ENCODE results near the gene JADE2. TPM values are rescaled to one million over a fixed set of nuclear protein-coding genes. Genes with fewer than 3 reads are reported as not detected.

Gene JADE2
- total RNA-seq, 1 experiment from 2014 or later = 18.4 TPM

GRCh38 chr5:134540747-134541733, 15.6 kb downstream of the JADE2 start:
- CTCF ChIA-PET = interaction anchor here (0.6 kb wide), 1 partner anchor 14 kb away, joined by 3 read pairs; no protein-coding TSS in a partner anchor

GRCh38 chr5:134541736-134542376, 16.4 kb downstream of the JADE2 start:
- H3K27ac ChIP-seq (ENCODE audit: low read depth, low read length, poor library complexity, severe bottlenecking) = no peak overlapping the region
- TF ChIP-seq EZH2 (IDR thresholded peaks at IDR 0.05; ENCODE audit: borderline replicate concordance, low read depth, low read length, poor library complexity, severe bottlenecking) (no peak), CTCF (conservative IDR thresholded peaks at IDR 0.05; ENCODE audit: low read depth, low read length) (no peak)
- ChIA-PET CTCF (no interaction called here), POLR2A (ENCODE audit: low non-redundant PET) (no interaction called here)
- H3K4me3 ChIP-seq (ENCODE audit: low read depth, low read length, poor library complexity, severe bottlenecking) = no peak overlapping the region
- no TSS peak for BruUV-seq (replicated peaks)
- peaks cover 24% of the 10 kb centered on the region for H3K4me1 ChIP-seq (ENCODE audit: insufficient read depth, low read length, poor library complexity, severe bottlenecking)
- no peaks in the 10 kb centered on the region for H3K36me3 ChIP-seq (ENCODE audit: insufficient read depth, low read length, poor library complexity, severe bottlenecking)
- H3K27me3 ChIP-seq (replicated peaks; ENCODE audit: insufficient read depth, low read depth, low read length, poor library complexity) = no peaks in the 10 kb centered on the region
- DNase-seq (ENCODE audit: low spot score) = no peak
- no peaks in the 10 kb centered on the region for H3K9me3 ChIP-seq (ENCODE audit: low read depth, low read length, poor library complexity, severe bottlenecking)
- intact Hi-C loops (cut with micrococcal nuclease; ENCODE audit: unreplicated experiment) = no loop called here

More at GRCh38 chr5:134540747-134541733, 15.6 kb downstream of the JADE2 start:
- intact Hi-C loops (cut with micrococcal nuclease; ENCODE audit: unreplicated experiment) = no loop called here
- H3K27me3 ChIP-seq (replicated peaks; ENCODE audit: insufficient read depth, low read depth, low read length, poor library complexity) = no peaks in the 10 kb centered on the region
- POLR2A ChIA-PET (ENCODE audit: low non-redundant PET) = no interaction called here
- no TSS peak for BruUV-seq (replicated peaks)
- peaks cover 21% of the 10 kb centered on the region for H3K4me1 ChIP-seq (ENCODE audit: insufficient read depth, low read length, poor library complexity, severe bottlenecking)
- no peak overlapping the region for H3K27ac ChIP-seq (ENCODE audit: low read depth, low read length, poor library complexity, severe bottlenecking)
- H3K9me3 ChIP-seq (ENCODE audit: low read depth, low read length, poor library complexity, severe bottlenecking) = no peaks in the 10 kb centered on the region
- no peak overlapping the region for H3K4me3 ChIP-seq (ENCODE audit: low read depth, low read length, poor library complexity, severe bottlenecking)
- TF ChIP-seq CTCF (conservative IDR thresholded peaks at IDR 0.05; ENCODE audit: low read depth, low read length) (no peak), EZH2 (IDR thresholded peaks at IDR 0.05; ENCODE audit: borderline replicate concordance, low read depth, low read length, poor library complexity, severe bottlenecking) (no peak)
- no peaks in the 10 kb centered on the region for H3K36me3 ChIP-seq (ENCODE audit: insufficient read depth, low read length, poor library complexity, severe bottlenecking)
- DNase-seq (ENCODE audit: low spot score) = no peak

- Histone ChIP-seq H3K27ac (ENCODE audit: low read depth, low read length, poor library complexity, severe bottlenecking) (peak overlapping the region; percentile 76), H3K4me1 (ENCODE audit: insufficient read depth, low read length, poor library complexity, severe bottlenecking) (peaks cover 33% of the 10 kb centered on the region), H3K9me3 (ENCODE audit: low read depth, low read length, poor library complexity, severe bottlenecking) (no peaks in the 10 kb centered on the region), H3K27me3 (replicated peaks; ENCODE audit: insufficient read depth, low read depth, low read length, poor library complexity) (no peaks in the 10 kb centered on the region), H3K36me3 (ENCODE audit: insufficient read depth, low read length, poor library complexity, severe bottlenecking) (no peaks in the 10 kb centered on the region), H3K4me3 (ENCODE audit: low read depth, low read length, poor library complexity, severe bottlenecking) (no peak overlapping the region)
- TF ChIP-seq EZH2 (IDR thresholded peaks at IDR 0.05; ENCODE audit: borderline replicate concordance, low read depth, low read length, poor library complexity, severe bottlenecking) (no peak), CTCF (conservative IDR thresholded peaks at IDR 0.05; ENCODE audit: low read depth, low read length) (no peak)
- ChIA-PET CTCF (interaction anchor here (1.4 kb wide), 1 partner anchor 44 kb away, joined by 3 read pairs; no protein-coding TSS in a partner anchor), POLR2A (ENCODE audit: low non-redundant PET) (interaction anchor here (0.7 kb wide), 1 partner anchor 281 kb away, joined by 3 read pairs; no protein-coding TSS in a partner anchor)
- BruUV-seq (replicated peaks) = no TSS peak
- DNase-seq (ENCODE audit: low spot score) = no peak
- intact Hi-C loops (cut with micrococcal nuclease; ENCODE audit: unreplicated experiment) = no loop called here
Measured at GRCh38 chr5:134543820-134544614, 18.5 kb downstream of the JADE2 start.

All from A673 (cell line).